K562 (cell line): ENCODE data around the gene KARS1. TPM values are rescaled to one million over a fixed set of nuclear protein-coding genes. Genes with fewer than 3 reads are reported as not detected.

ENCODE experiments used
- FOXA3 ChIP-seq, 2 experiments: fragments of 450-650 bp in 1 of 2; sonication (generic) in 1 of 2; formaldehyde crosslinking; IDR thresholded peaks in 1 of 2; conservative IDR thresholded peaks in 1 of 2; 2 replicates each; pipeline versions ENCODE4 v1.4.0 to v1.8.0; 2020 to 2022; ENCODE audit warnings: mild to moderate bottlenecking in 2 of 2, missing genetic modification reagents in 1 of 2
- HDAC8 ChIP-seq: fragments of 450-650 bp; IDR thresholded peaks from 2 replicates; pipeline ENCODE4 v1.6.1; 2016; ENCODE audit warnings: mild to moderate bottlenecking, missing genetic modification characterization, moderate library complexity, missing compliant biosample characterization
- ILF3 ChIP-seq: fragments of 450-650 bp; IDR thresholded peaks from 2 replicates; pipeline ENCODE4 v1.6.1; 2018; ENCODE audit warnings: antibody characterized with exemption, mild to moderate bottlenecking, moderate library complexity, borderline replicate concordance
- MAFK ChIP-seq: IDR thresholded peaks from 2 replicates; pipeline ENCODE4 v1.6.1; 2011; ENCODE audit warnings: low read length, improper control_type of control experiment
- MEIS2 ChIP-seq: fragments of 450-650 bp; IDR thresholded peaks from 2 replicates; pipeline ENCODE4 v1.6.1; 2014; ENCODE audit warnings: mild to moderate bottlenecking; ENCODE audit not compliant: partially characterized antibody
- NONO ChIP-seq, 2 experiments: fragments of 200-400 bp in 1 of 2; fragments of 450-650 bp in 1 of 2; formaldehyde crosslinking in 1 of 2; IDR thresholded peaks; 2 replicates each; pipeline ENCODE4 v1.6.1; 2017; ENCODE audit warnings: low read depth in 2 of 2, mild to moderate bottlenecking in 2 of 2, moderate library complexity in 2 of 2, low read length in 1 of 2
- PHF8 ChIP-seq: fragments of 200-600 bp; sonication (generic); IDR thresholded peaks from 2 replicates; pipeline ENCODE4 v1.6.1; 2012; ENCODE audit warnings: mixed run types, mild to moderate bottlenecking, inconsistent platforms, low read length, moderate library complexity, borderline replicate concordance
- SUPT5H ChIP-seq: fragments of 450-650 bp; IDR thresholded peaks from 2 replicates; pipeline ENCODE4 v1.6.1; 2016
- TEAD1 ChIP-seq, 2 experiments: fragments of 450-650 bp in 1 of 2; sonication (generic) in 1 of 2; formaldehyde crosslinking; IDR thresholded peaks; 2 replicates each; pipeline versions ENCODE4 v1.4.0 to v1.8.0; 2020 to 2022; ENCODE audit warnings: mild to moderate bottlenecking in 2 of 2, missing genetic modification reagents in 1 of 2
- XRCC3 ChIP-seq: fragments of 450-650 bp; IDR thresholded peaks from 2 replicates; pipeline ENCODE4 v1.6.1; 2017; ENCODE audit warnings: mild to moderate bottlenecking, moderate library complexity
- ZNF583 ChIP-seq: fragments of 250-450 bp; sonication (Bioruptor Pico); IDR thresholded peaks from 2 replicates; pipeline ENCODE4 v1.4.0; 2020
- polyA plus RNA-seq, 8 experiments: library from polyadenylated mRNA; depleted of rRNA in 4 of 8; stranded (reverse) in 5 of 8; unstranded in 3 of 8; fragments of >200 nt; fragmentation: Nextera tagmentation in 2 of 8; fragmentation: Illumina TruSeq in 1 of 8; extraction: Ambion mirVana in 2 of 8; extraction: Trizol in 1 of 8; gene quantifications; 2 replicates each; pipeline versions ENCODE4 v1.2.1 to v1.2.3, GENCODE V29; 2011 to 2014; ENCODE audit warnings: inconsistent platforms in 1 of 8, missing spikeins in 1 of 8
- total RNA-seq, 7 experiments: library from RNA; depleted of rRNA in 6 of 7; stranded (reverse); fragments of >200 nt in 6 of 7; fragmentation: Illumina TruSeq in 2 of 7; extraction: Trizol in 2 of 7; gene quantifications; 2 replicates each; pipeline versions ENCODE4 v1.2.1 to v1.2.3, GENCODE V29; 2011 to 2021; ENCODE audit warnings: low replicate concordance in 1 of 7
- TF ChIP-seq, protein P1 (sequence below): sonication (generic); formaldehyde crosslinking; IDR thresholded peaks from 2 replicates; pipeline ENCODE4 v1.8.1; 2022; ENCODE audit warnings: missing genetic modification reagents
- TF ChIP-seq, protein P2 (sequence below), 3 experiments: fragments of 200-800 bp in 1 of 3; fragments of 250-450 bp in 1 of 3; fragments of 450-650 bp in 1 of 3; sonication (Bioruptor Pico) in 1 of 3; sonication (Bioruptor generic) in 1 of 3; formaldehyde crosslinking in 1 of 3; IDR thresholded peaks; 2 replicates each; pipeline versions ENCODE4 v1.6.1 to v1.8.0; 2016 to 2022; ENCODE audit warnings: mild to moderate bottlenecking in 2 of 3, missing genetic modification characterization in 2 of 3, missing compliant biosample characterization in 1 of 3, moderate library complexity in 1 of 3
- TF ChIP-seq, protein P3 (sequence below): sonication (generic); formaldehyde crosslinking; IDR thresholded peaks from 2 replicates; pipeline ENCODE4 v1.8.0; 2022; ENCODE audit warnings: missing genetic modification reagents, mild to moderate bottlenecking, borderline replicate concordance
- TF ChIP-seq, protein P4 (sequence below): fragments of 250-450 bp; sonication (Bioruptor Pico); IDR thresholded peaks from 2 replicates; pipeline ENCODE4 v1.5.0; 2021
- TF ChIP-seq, protein P5 (sequence below): sonication (generic); formaldehyde crosslinking; IDR thresholded peaks from 2 replicates; pipeline ENCODE4 v1.8.0; 2022; ENCODE audit warnings: missing genetic modification reagents, mild to moderate bottlenecking, moderate library complexity, borderline replicate concordance

KARS1 gene
- total and polyA plus RNA-seq, 9 of the 15 experiments (the other 6 are each of a cell fraction or from before 2014, with no cell fraction given): 223 to 386 (median 304) TPM

DNA sequence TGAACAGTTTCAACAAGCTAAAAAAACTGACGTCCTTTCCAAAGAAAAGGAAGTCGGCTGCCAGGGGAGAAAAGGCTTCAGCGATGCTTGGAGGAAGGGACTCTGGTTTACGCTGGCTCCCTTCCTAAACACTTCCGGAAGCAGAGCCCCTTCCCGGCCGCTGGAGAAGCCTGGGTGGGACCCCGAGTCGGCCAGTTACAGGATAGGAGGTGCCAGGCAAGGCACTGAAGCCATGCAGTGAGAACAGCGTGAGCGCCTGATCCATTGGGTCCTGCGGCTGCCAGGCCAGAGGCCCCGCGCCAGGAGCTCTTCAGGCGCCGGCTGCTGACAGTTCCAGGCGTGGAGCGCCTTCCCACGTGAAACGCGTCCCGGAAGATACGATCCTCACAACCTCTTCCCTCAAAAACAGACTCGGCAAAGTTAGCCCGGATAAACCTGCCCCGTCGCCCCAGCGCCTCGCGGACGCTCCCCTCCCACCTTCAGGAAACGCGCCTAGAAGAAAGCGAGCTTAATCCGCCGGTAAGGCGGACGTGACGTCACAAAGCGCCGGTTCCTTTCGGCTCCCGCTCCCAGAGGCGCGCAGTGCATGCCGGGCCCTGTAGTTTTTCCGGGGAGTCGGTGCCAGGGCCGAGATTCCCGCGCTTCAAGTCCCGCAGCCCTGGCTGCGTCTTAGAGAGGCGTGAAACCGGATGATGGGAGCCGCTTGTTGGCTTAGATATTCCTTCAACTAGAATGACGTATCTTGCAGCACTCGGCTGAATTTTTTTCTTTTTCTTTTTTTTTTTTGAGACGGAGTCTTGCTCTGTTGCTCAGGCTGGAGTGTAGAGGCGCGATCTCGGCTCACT lies 24.5 kb downstream of the KARS1 start, which contains the start of gene ADAT1 (continued):
- TF ChIP-seq, protein P1, sequence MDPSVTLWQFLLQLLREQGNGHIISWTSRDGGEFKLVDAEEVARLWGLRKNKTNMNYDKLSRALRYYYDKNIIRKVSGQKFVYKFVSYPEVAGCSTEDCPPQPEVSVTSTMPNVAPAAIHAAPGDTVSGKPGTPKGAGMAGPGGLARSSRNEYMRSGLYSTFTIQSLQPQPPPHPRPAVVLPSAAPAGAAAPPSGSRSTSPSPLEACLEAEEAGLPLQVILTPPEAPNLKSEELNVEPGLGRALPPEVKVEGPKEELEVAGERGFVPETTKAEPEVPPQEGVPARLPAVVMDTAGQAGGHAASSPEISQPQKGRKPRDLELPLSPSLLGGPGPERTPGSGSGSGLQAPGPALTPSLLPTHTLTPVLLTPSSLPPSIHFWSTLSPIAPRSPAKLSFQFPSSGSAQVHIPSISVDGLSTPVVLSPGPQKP (CRISPR knock-in tag): no peak
- TF ChIP-seq ILF3 (no peak), SUPT5H (peak; percentile 87), MAFK (no peak; the same call in 1 of the 2 replicates), PHF8 (peak; percentile 91), XRCC3 (no peak), MEIS2 (no peak), TEAD1 (CRISPR knock-in tag; IDR thresholded peaks at IDR 0.05) (peak; percentile 54 to 62; a peak in 1 of 4 replicates), ZNF583 (CRISPR knock-in tag) (no peak), NONO (IDR thresholded peaks at IDR 0.05; ENCODE audit: low read depth in 2 of 2, low read length in 1 of 2) (no peak), FOXA3 (CRISPR knock-in tag; conservative IDR thresholded peaks at IDR 0.05 in 1 of 2, IDR thresholded peaks at IDR 0.05 in 1 of 2) (0 out of 4 replicates have a peak, but pooled peaks of 1 of the 2 experiments have one; percentile 50), HDAC8 (tag) (no peak)
- TF ChIP-seq, protein P2, sequence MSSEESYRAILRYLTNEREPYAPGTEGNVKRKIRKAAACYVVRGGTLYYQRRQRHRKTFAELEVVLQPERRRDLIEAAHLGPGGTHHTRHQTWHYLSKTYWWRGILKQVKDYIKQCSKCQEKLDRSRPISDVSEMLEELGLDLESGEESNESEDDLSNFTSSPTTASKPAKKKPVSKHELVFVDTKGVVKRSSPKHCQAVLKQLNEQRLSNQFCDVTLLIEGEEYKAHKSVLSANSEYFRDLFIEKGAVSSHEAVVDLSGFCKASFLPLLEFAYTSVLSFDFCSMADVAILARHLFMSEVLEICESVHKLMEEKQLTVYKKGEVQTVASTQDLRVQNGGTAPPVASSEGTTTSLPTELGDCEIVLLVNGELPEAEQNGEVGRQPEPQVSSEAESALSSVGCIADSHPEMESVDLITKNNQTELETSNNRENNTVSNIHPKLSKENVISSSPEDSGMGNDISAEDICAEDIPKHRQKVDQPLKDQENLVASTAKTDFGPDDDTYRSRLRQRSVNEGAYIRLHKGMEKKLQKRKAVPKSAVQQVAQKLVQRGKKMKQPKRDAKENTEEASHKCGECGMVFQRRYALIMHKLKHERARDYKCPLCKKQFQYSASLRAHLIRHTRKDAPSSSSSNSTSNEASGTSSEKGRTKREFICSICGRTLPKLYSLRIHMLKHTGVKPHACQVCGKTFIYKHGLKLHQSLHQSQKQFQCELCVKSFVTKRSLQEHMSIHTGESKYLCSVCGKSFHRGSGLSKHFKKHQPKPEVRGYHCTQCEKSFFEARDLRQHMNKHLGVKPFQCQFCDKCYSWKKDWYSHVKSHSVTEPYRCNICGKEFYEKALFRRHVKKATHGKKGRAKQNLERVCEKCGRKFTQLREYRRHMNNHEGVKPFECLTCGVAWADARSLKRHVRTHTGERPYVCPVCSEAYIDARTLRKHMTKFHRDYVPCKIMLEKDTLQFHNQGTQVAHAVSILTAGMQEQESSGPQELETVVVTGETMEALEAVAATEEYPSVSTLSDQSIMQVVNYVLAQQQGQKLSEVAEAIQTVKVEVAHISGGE (CRISPR knock-in tag; IDR thresholded peaks at IDR 0.05): peak in 1 of 3 experiments; percentile 91; a peak in 3 of 6 replicates
- TF ChIP-seq, protein P3, sequence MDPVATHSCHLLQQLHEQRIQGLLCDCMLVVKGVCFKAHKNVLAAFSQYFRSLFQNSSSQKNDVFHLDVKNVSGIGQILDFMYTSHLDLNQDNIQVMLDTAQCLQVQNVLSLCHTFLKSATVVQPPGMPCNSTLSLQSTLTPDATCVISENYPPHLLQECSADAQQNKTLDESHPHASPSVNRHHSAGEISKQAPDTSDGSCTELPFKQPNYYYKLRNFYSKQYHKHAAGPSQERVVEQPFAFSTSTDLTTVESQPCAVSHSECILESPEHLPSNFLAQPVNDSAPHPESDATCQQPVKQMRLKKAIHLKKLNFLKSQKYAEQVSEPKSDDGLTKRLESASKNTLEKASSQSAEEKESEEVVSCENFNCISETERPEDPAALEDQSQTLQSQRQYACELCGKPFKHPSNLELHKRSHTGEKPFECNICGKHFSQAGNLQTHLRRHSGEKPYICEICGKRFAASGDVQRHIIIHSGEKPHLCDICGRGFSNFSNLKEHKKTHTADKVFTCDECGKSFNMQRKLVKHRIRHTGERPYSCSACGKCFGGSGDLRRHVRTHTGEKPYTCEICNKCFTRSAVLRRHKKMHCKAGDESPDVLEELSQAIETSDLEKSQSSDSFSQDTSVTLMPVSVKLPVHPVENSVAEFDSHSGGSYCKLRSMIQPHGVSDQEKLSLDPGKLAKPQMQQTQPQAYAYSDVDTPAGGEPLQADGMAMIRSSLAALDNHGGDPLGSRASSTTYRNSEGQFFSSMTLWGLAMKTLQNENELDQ (CRISPR knock-in tag): no peak
- TF ChIP-seq, protein P4, sequence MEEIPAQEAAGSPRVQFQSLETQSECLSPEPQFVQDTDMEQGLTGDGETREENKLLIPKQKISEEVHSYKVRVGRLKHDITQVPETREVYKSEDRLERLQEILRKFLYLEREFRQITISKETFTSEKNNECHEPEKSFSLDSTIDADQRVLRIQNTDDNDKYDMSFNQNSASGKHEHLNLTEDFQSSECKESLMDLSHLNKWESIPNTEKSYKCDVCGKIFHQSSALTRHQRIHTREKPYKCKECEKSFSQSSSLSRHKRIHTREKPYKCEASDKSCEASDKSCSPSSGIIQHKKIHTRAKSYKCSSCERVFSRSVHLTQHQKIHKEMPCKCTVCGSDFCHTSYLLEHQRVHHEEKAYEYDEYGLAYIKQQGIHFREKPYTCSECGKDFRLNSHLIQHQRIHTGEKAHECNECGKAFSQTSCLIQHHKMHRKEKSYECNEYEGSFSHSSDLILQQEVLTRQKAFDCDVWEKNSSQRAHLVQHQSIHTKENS (CRISPR knock-in tag): no peak
- TF ChIP-seq, protein P5, sequence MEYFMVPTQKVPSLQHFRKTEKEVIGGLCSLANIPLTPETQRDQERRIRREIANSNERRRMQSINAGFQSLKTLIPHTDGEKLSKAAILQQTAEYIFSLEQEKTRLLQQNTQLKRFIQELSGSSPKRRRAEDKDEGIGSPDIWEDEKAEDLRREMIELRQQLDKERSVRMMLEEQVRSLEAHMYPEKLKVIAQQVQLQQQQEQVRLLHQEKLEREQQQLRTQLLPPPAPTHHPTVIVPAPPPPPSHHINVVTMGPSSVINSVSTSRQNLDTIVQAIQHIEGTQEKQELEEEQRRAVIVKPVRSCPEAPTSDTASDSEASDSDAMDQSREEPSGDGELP (CRISPR knock-in tag): peak; percentile 77
